Activated CD4-positive, alpha-beta T cell treated with anti-CD3 and anti-CD28 coated beads, Interleukin-2, amount 10 ng/mL, durations not matched to agents 7 days and 5 days (primary cell): ENCODE results near the gene SLC1A3. TPM values are rescaled to one million over a fixed set of nuclear protein-coding genes. Genes with fewer than 3 reads are reported as not detected.

Experiments used
- CTCF ChIA-PET: fragments of 350-600 bp; sonication (Branson Sonifier 250); formaldehyde crosslinking; loops from one replicate; lab custom pipeline; 2021; ENCODE audit warnings: antibody characterized with exemption; lab: Charles Lee
- POLR2A ChIA-PET: fragments of 350-600 bp; sonication (Branson Sonifier 250); formaldehyde crosslinking; loops from one replicate; lab custom pipeline; 2021; ENCODE audit warnings: antibody characterized with exemption; lab: Charles Lee
- DNase-seq: peaks from one replicate; pipeline ENCODE4 v3.0.0-alpha.2; 2020
- H3K27ac Mint-ChIP-seq: one replicate; pipeline ENCODE4 v1.8.0; 2021; ENCODE audit warnings: mild to moderate bottlenecking, moderate library complexity, mixed read lengths
- H3K27me3 Mint-ChIP-seq: one replicate; pipeline ENCODE4 v1.8.0; 2021; ENCODE audit warnings: mixed read lengths
- H3K36me3 Mint-ChIP-seq: one replicate; pipeline ENCODE4 v1.8.0; 2021; ENCODE audit warnings: low read depth, mixed read lengths
- H3K4me1 Mint-ChIP-seq: one replicate; pipeline ENCODE4 v1.8.0; 2021; ENCODE audit warnings: mixed read lengths
- H3K4me3 Mint-ChIP-seq: one replicate; pipeline ENCODE4 v1.8.0; 2021; ENCODE audit warnings: mild to moderate bottlenecking, moderate library complexity, mixed read lengths
- H3K9me3 Mint-ChIP-seq: one replicate; pipeline ENCODE4 v1.8.0; 2021; ENCODE audit warnings: mixed read lengths
- total RNA-seq, 2 experiments: library from RNA; stranded (reverse); gene quantifications; one replicate each; pipeline ENCODE4 v1.2.3, GENCODE V29; 2021

Gene SLC1A3
- total RNA-seq, 2 experiments from 2014 or later: not detected

GRCh38 chr5:36730537-36731216, 124.3 kb downstream of the SLC1A3 start:
- H3K4me1 Mint-ChIP-seq: no peaks in the 10 kb centered on the region
- DNase-seq: no peak
- POLR2A ChIA-PET: no interaction called here
- no peaks in the 10 kb centered on the region for H3K9me3 Mint-ChIP-seq
- no peaks in the 10 kb centered on the region for H3K36me3 Mint-ChIP-seq
- H3K27me3 Mint-ChIP-seq: peaks cover 8% of the 10 kb centered on the region
- CTCF ChIA-PET: interaction anchor here (0.6 to 2.5 kb wide), 7 partner anchors 8 to 487 kb away, joined by 3 to 8 read pairs (median 3); no protein-coding TSS in a partner anchor
- no peak overlapping the region for H3K27ac Mint-ChIP-seq
- H3K4me3 Mint-ChIP-seq: no peak overlapping the region

- Mint-ChIP-seq H3K27me3 (peaks cover 10% of the 10 kb centered on the region), H3K27ac (no peak overlapping the region), H3K36me3 (no peaks in the 10 kb centered on the region), H3K4me1 (no peaks in the 10 kb centered on the region), H3K9me3 (no peaks in the 10 kb centered on the region), H3K4me3 (no peak overlapping the region)
- no peak for DNase-seq
- ChIA-PET CTCF (no interaction called here), POLR2A (no interaction called here)
Observed at GRCh38 chr5:36733183-36733582, 126.8 kb downstream of the SLC1A3 start.

- CTCF ChIA-PET: interaction anchor here (1.0 kb wide), 1 partner anchor 12 kb away, joined by 5 read pairs; no protein-coding TSS in a partner anchor
Observed at GRCh38 chr5:36734422-36734821, 128.0 kb downstream of the SLC1A3 start.

GRCh38 chr5:36735891-36736290, 129.5 kb downstream of the SLC1A3 start:
- no peak overlapping the region for H3K27ac Mint-ChIP-seq
- POLR2A ChIA-PET: no interaction called here
- H3K36me3 Mint-ChIP-seq: no peaks in the 10 kb centered on the region
- no peaks in the 10 kb centered on the region for H3K9me3 Mint-ChIP-seq
- CTCF ChIA-PET: interaction anchor here (0.6 kb wide), 2 partner anchors 21 to 128 kb away, joined by 3 to 5 read pairs; no protein-coding TSS in a partner anchor
- DNase-seq: no peak
- H3K4me3 Mint-ChIP-seq: no peak overlapping the region
- H3K4me1 Mint-ChIP-seq: peaks cover 2% of the 10 kb centered on the region
- H3K27me3 Mint-ChIP-seq: peaks cover 8% of the 10 kb centered on the region

More at GRCh38 chr5:36734422-36734821, 128.0 kb downstream of the SLC1A3 start:
- Mint-ChIP-seq H3K27ac (no peak overlapping the region), H3K4me3 (no peak overlapping the region), H3K36me3 (no peaks in the 10 kb centered on the region), H3K4me1 (no peaks in the 10 kb centered on the region), H3K27me3 (peaks cover 8% of the 10 kb centered on the region), H3K9me3 (no peaks in the 10 kb centered on the region)
- POLR2A ChIA-PET: no interaction called here
- DNase-seq: no peak
